Loucy (cell line): ENCODE data around the gene ARHGAP4.

Experiments
- H2AFZ ChIP-seq: fragments of 200-600 bp; sonication (generic); 2 replicates; pipeline ENCODE4 v1.6.0; 2016; ENCODE audit warnings: antibody characterized with exemption, mild to moderate bottlenecking, low read length, moderate library complexity
- H3F3A ChIP-seq: fragments of 200-600 bp; 2 replicates; pipeline ENCODE4 v1.6.0; 2016; ENCODE audit warnings: antibody characterized with exemption, low read depth, mild to moderate bottlenecking
- H3K27me3 ChIP-seq: fragments of 200-600 bp; sonication (generic); 2 replicates; pipeline ENCODE4 v1.6.1; 2014; ENCODE audit warnings: low read length, mild to moderate bottlenecking; ENCODE audit not compliant: insufficient read depth, poor library complexity, severe bottlenecking
- H3K36me3 ChIP-seq: fragments of 200-600 bp; sonication (generic); 2 replicates; pipeline ENCODE4 v1.6.1; 2016; ENCODE audit warnings: low read length; ENCODE audit not compliant: insufficient read depth
- H3K4me1 ChIP-seq: fragments of 200-600 bp; sonication (generic); 2 replicates; pipeline ENCODE4 v1.5.1; 2014; ENCODE audit warnings: low read length, mild to moderate bottlenecking; ENCODE audit not compliant: insufficient read depth, poor library complexity, severe bottlenecking
- H3K4me2 ChIP-seq: fragments of 200-600 bp; sonication (generic); 2 replicates; pipeline ENCODE4 v1.6.0; 2014; ENCODE audit warnings: antibody characterized with exemption, low read length, low read depth, mild to moderate bottlenecking; ENCODE audit not compliant: poor library complexity, severe bottlenecking
- H3K4me3 ChIP-seq: fragments of 200-600 bp; sonication (generic); 2 replicates; pipeline ENCODE4 v1.5.1; 2014; ENCODE audit warnings: low read length, mild to moderate bottlenecking, mixed read lengths; ENCODE audit not compliant: poor library complexity, severe bottlenecking
- H3K79me2 ChIP-seq: fragments of 200-600 bp; sonication (generic); 2 replicates; pipeline ENCODE4 v1.6.1; 2014; ENCODE audit warnings: low read length; ENCODE audit not compliant: insufficient read depth
- H3K9ac ChIP-seq: fragments of 200-600 bp; sonication (generic); 2 replicates; pipeline ENCODE4 v1.6.0; 2014; ENCODE audit warnings: mild to moderate bottlenecking, low read depth, low read length, moderate library complexity; ENCODE audit not compliant: poor library complexity, severe bottlenecking
- H3K9me2 ChIP-seq: fragments of 200-600 bp; sonication (generic); replicated peaks from 2 replicates; pipeline ENCODE4 v1.6.1; 2016; ENCODE audit warnings: low read depth, low read length, mixed read lengths
- H3K9me3 ChIP-seq: fragments of 200-600 bp; sonication (generic); 2 replicates; pipeline ENCODE4 v1.6.1; 2014; ENCODE audit warnings: mild to moderate bottlenecking, antibody characterized with exemption, low read length, low read depth; ENCODE audit not compliant: insufficient read depth
- H4K20me1 ChIP-seq: fragments of 200-600 bp; sonication (generic); 2 replicates; pipeline ENCODE4 v1.6.0; 2014; ENCODE audit warnings: antibody characterized with exemption, low read length, mild to moderate bottlenecking; ENCODE audit not compliant: insufficient read depth, poor library complexity, severe bottlenecking
- CTCF ChIP-seq: fragments of 200-600 bp; sonication (generic); conservative IDR thresholded peaks from 2 replicates; pipeline ENCODE4 v1.5.1; 2014; ENCODE audit warnings: mild to moderate bottlenecking, antibody characterized with exemption, low read length
- EZH2phosphoT487 ChIP-seq: fragments of 200-600 bp; IDR thresholded peaks from 2 replicates; pipeline ENCODE4 v1.6.1; 2018; ENCODE audit warnings: antibody characterized with exemption, mild to moderate bottlenecking, moderate library complexity, borderline replicate concordance

Gene ARHGAP4

GRCh38 chrX:153953892-153954557, 28.0 kb upstream of the ARHGAP4 start:
- Histone ChIP-seq H3K9me2 (no peaks in the 10 kb centered on the region), H3K79me2 (no peaks in the 10 kb centered on the region), H3K27me3 (no peaks in the 10 kb centered on the region), H3K4me3 (no peak overlapping the region), H3K9ac (no peak overlapping the region), H2AFZ (no peak overlapping the region), H3K4me1 (no peaks in the 10 kb centered on the region), H3F3A (no peaks in the 10 kb centered on the region), H3K9me3 (no peaks in the 10 kb centered on the region), H4K20me1 (peaks cover 5% of the 10 kb centered on the region), H3K4me2 (no peak overlapping the region), H3K36me3 (peaks cover 97% of the 10 kb centered on the region; the same call in 1 of the 2 replicates)
- TF ChIP-seq EZH2phosphoT487 (no peak), CTCF (no peak; the same call in 1 of the 2 replicates)

- H3K9me3 ChIP-seq, result no peaks in the 10 kb centered on the region
- H3K4me3 ChIP-seq, result no peak overlapping the region
- no peak overlapping the region for H2AFZ ChIP-seq
- no peaks in the 10 kb centered on the region for H3F3A ChIP-seq
- no peaks in the 10 kb centered on the region for H3K79me2 ChIP-seq
- no peak overlapping the region for H3K9ac ChIP-seq
- no peak overlapping the region for H3K4me2 ChIP-seq
- no peaks in the 10 kb centered on the region for H3K27me3 ChIP-seq
- TF ChIP-seq CTCF, result peak; percentile 69
- no peak for TF ChIP-seq EZH2phosphoT487
- peaks cover 97% of the 10 kb centered on the region; the same call in 1 of the 2 replicates for H3K36me3 ChIP-seq
- H3K9me2 ChIP-seq, result no peaks in the 10 kb centered on the region
- no peaks in the 10 kb centered on the region for H3K4me1 ChIP-seq
- H4K20me1 ChIP-seq, result peaks cover 5% of the 10 kb centered on the region
Observed at GRCh38 chrX:153953342-153953830, 27.3 kb upstream of the ARHGAP4 start.

GRCh38 chrX:153952373-153953026, 26.4 kb upstream of the ARHGAP4 start:
- H3K4me2 ChIP-seq, result no peak overlapping the region
- no peaks in the 10 kb centered on the region for H3F3A ChIP-seq
- peaks cover 92% of the 10 kb centered on the region; the same call in 1 of the 2 replicates for H3K36me3 ChIP-seq
- H2AFZ ChIP-seq, result no peak overlapping the region
- H3K79me2 ChIP-seq, result no peaks in the 10 kb centered on the region
- H3K27me3 ChIP-seq, result no peaks in the 10 kb centered on the region
- no peak overlapping the region for H3K9ac ChIP-seq
- H4K20me1 ChIP-seq, result peaks cover 5% of the 10 kb centered on the region
- TF ChIP-seq EZH2phosphoT487, result no peak
- TF ChIP-seq CTCF, result no peak
- H3K4me3 ChIP-seq, result no peak overlapping the region
- H3K9me2 ChIP-seq, result no peaks in the 10 kb centered on the region
- H3K4me1 ChIP-seq, result no peaks in the 10 kb centered on the region
- no peaks in the 10 kb centered on the region for H3K9me3 ChIP-seq
